ENCODE data around the gene SLC7A14.

SLC7A14 gene

DNA sequence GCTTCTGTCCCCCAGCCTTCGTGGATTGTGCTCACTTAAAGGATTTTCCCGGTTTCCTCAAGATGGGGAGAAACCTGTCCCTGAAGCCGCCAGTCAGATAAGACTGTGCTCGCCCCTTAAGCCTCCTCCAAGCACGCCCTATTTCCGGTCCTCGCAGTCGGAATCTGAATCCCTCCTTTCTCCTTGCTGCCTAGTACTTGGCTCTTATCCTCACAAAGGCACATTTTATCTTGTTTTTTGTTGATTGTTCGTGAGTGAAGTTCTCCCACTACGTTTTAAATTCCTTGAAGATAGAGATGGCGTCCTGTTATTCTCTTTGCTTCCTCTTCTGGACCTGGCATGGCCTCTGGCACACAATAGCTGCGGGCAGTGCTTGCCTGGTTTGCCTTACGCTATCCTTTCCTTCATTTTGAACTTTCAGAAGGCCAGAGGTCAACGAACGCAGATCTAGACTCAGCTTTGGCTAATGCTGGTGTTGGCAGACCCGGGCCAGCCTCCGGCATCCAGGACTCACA lies 165.5 kb downstream of the SLC7A14 start:
- Histone ChIP-seq H3K4me2 (ENCODE audit: low read depth, low read length) (no peak overlapping the region), H3K79me2 (ENCODE audit: low read length) (no peaks in the 10 kb centered on the region), H3K9me2 (replicated peaks; ENCODE audit: insufficient read depth, low read length) (no peaks in the 10 kb centered on the region), H3K4me3 (ENCODE audit: low read length) (no peak overlapping the region), H3K36me3 (replicated peaks; ENCODE audit: insufficient read depth, low read length) (no peaks in the 10 kb centered on the region), H3K27ac (ENCODE audit: low read length) (no peak overlapping the region), H3K27me3 (replicated peaks; ENCODE audit: insufficient read depth, low read length) (no peaks in the 10 kb centered on the region), H4K20me1 (ENCODE audit: insufficient read depth, low read length) (no peaks in the 10 kb centered on the region), H3F3A (ENCODE audit: insufficient read depth, low read length) (no peaks in the 10 kb centered on the region), H3K9me3 (replicated peaks; ENCODE audit: insufficient read depth, low read length) (no peaks in the 10 kb centered on the region), H2AFZ (ENCODE audit: low read length) (no peak overlapping the region), H3K4me1 (ENCODE audit: low read length) (no peaks in the 10 kb centered on the region), H3K9ac (ENCODE audit: low read length) (no peak overlapping the region)
- no peak for DNase-seq
- TF ChIP-seq EZH2 (optimal IDR thresholded peaks at IDR 0.05; ENCODE audit: low read depth, low read length) (no peak), EZH2phosphoT487 (IDR thresholded peaks at IDR 0.05; ENCODE audit: low read length) (no peak)
- TF ChIP-seq, protein P1, sequence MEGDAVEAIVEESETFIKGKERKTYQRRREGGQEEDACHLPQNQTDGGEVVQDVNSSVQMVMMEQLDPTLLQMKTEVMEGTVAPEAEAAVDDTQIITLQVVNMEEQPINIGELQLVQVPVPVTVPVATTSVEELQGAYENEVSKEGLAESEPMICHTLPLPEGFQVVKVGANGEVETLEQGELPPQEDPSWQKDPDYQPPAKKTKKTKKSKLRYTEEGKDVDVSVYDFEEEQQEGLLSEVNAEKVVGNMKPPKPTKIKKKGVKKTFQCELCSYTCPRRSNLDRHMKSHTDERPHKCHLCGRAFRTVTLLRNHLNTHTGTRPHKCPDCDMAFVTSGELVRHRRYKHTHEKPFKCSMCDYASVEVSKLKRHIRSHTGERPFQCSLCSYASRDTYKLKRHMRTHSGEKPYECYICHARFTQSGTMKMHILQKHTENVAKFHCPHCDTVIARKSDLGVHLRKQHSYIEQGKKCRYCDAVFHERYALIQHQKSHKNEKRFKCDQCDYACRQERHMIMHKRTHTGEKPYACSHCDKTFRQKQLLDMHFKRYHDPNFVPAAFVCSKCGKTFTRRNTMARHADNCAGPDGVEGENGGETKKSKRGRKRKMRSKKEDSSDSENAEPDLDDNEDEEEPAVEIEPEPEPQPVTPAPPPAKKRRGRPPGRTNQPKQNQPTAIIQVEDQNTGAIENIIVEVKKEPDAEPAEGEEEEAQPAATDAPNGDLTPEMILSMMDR (IDR thresholded peaks at IDR 0.05; ENCODE audit: low read length) = no peak

GRCh38 chr3:170419557-170420087 lies 166.3 kb downstream of the SLC7A14 start:
- no peaks in the 10 kb centered on the region for H3F3A ChIP-seq (ENCODE audit: insufficient read depth, low read length)
- H3K9ac ChIP-seq (ENCODE audit: low read length) = no peak overlapping the region
- H3K4me2 ChIP-seq (ENCODE audit: low read depth, low read length) = no peak overlapping the region
- H3K27ac ChIP-seq (ENCODE audit: low read length) = no peak overlapping the region
- H3K9me2 ChIP-seq (replicated peaks; ENCODE audit: insufficient read depth, low read length) = no peaks in the 10 kb centered on the region
- H3K9me3 ChIP-seq (replicated peaks; ENCODE audit: insufficient read depth, low read length) = no peaks in the 10 kb centered on the region
- H2AFZ ChIP-seq (ENCODE audit: low read length) = no peak overlapping the region
- H3K27me3 ChIP-seq (replicated peaks; ENCODE audit: insufficient read depth, low read length) = no peaks in the 10 kb centered on the region
- DNase-seq = no peak
- no peak overlapping the region for H3K4me3 ChIP-seq (ENCODE audit: low read length)
- H3K79me2 ChIP-seq (ENCODE audit: low read length) = no peaks in the 10 kb centered on the region
- H3K4me1 ChIP-seq (ENCODE audit: low read length) = no peaks in the 10 kb centered on the region
- no peak for TF ChIP-seq EZH2phosphoT487 (IDR thresholded peaks at IDR 0.05; ENCODE audit: low read length)
- TF ChIP-seq EZH2 (optimal IDR thresholded peaks at IDR 0.05; ENCODE audit: low read depth, low read length) = no peak
- TF ChIP-seq, protein P1 (IDR thresholded peaks at IDR 0.05; ENCODE audit: low read length) = no peak
- H3K36me3 ChIP-seq (replicated peaks; ENCODE audit: insufficient read depth, low read length) = no peaks in the 10 kb centered on the region
- H4K20me1 ChIP-seq (ENCODE audit: insufficient read depth, low read length) = no peaks in the 10 kb centered on the region

GRCh38 chr3:170418422-170419398 lies 167.2 kb downstream of the SLC7A14 start, which contains the start of gene CLDN11:
Gene CLDN11 (plus strand): TSS chr3:170418868. CDS start chr3:170419067, 199 bp downstream.
- H3K79me2 ChIP-seq (ENCODE audit: low read length) = no peaks in the 10 kb centered on the region

More at GRCh38 chr3:170418422-170419398, 167.2 kb downstream of the SLC7A14 start, which contains the start of gene CLDN11:
- H3K9me2 ChIP-seq (replicated peaks; ENCODE audit: insufficient read depth, low read length) = no peaks in the 10 kb centered on the region
- no peaks in the 10 kb centered on the region for H3K36me3 ChIP-seq (replicated peaks; ENCODE audit: insufficient read depth, low read length)
- H3K27ac ChIP-seq (ENCODE audit: low read length) = no peak within 1 kb of the TSS
- no peak within 1 kb of the TSS for H3K9ac ChIP-seq (ENCODE audit: low read length)
- no peaks in the 10 kb centered on the region for H4K20me1 ChIP-seq (ENCODE audit: insufficient read depth, low read length)
- DNase-seq = no peak
- H3F3A ChIP-seq (ENCODE audit: insufficient read depth, low read length) = no peaks in the 10 kb centered on the region
- no peak within 1 kb of the TSS for H3K4me3 ChIP-seq (ENCODE audit: low read length)
- H3K9me3 ChIP-seq (replicated peaks; ENCODE audit: insufficient read depth, low read length) = no peaks in the 10 kb centered on the region
- no peaks in the 10 kb centered on the region for H3K27me3 ChIP-seq (replicated peaks; ENCODE audit: insufficient read depth, low read length)
- H3K4me2 ChIP-seq (ENCODE audit: low read depth, low read length) = peak within 1 kb of the TSS; percentile 27; the same call in 1 of the 2 replicates
- TF ChIP-seq EZH2phosphoT487 (IDR thresholded peaks at IDR 0.05; ENCODE audit: low read length) (no peak), EZH2 (optimal IDR thresholded peaks at IDR 0.05; ENCODE audit: low read depth, low read length) (no peak)
- TF ChIP-seq, protein P1 (IDR thresholded peaks at IDR 0.05; ENCODE audit: low read length) = no peak
- H3K4me1 ChIP-seq (ENCODE audit: low read length) = no peaks in the 10 kb centered on the region
- H2AFZ ChIP-seq (ENCODE audit: low read length) = no peak within 1 kb of the TSS
